SW480 (cell line): ENCODE measurements around the gene KCNIP3.

Experiments used
- DNase-seq: peaks from one replicate; pipeline ENCODE4 v3.0.0-alpha.2; 2016; ENCODE audit warnings: low spot score

The KCNIP3 gene

GRCh38 chr2:95329891-95330793 lies 33.0 kb downstream of the KCNIP3 start:
- no peak for DNase-seq

- no peak for DNase-seq
Measured at GRCh38 chr2:95330794-95331338, 33.7 kb downstream of the KCNIP3 start.

GRCh38 chr2:95331606-95332005 lies 34.5 kb downstream of the KCNIP3 start:
- DNase-seq = no peak

- no peak for DNase-seq
Measured at GRCh38 chr2:95332036-95332435, 34.9 kb downstream of the KCNIP3 start.

- no peak for DNase-seq
Measured at GRCh38 chr2:95333056-95333455, 35.9 kb downstream of the KCNIP3 start.

- peak; percentile 84 for DNase-seq
Measured at GRCh38 chr2:95333888-95334338, 36.8 kb downstream of the KCNIP3 start.

GRCh38 chr2:95334916-95335641 lies 37.9 kb downstream of the KCNIP3 start:
- no peak for DNase-seq

GRCh38 chr2:95336406-95336805 lies 39.3 kb downstream of the KCNIP3 start:
- DNase-seq = no peak

- no peak for DNase-seq
Measured at GRCh38 chr2:95337829-95338228, 40.7 kb downstream of the KCNIP3 start.

- no peak for DNase-seq
Measured at GRCh38 chr2:95342556-95343320, 45.6 kb downstream of the KCNIP3 start.

- DNase-seq = peak; percentile 81
Measured at GRCh38 chr2:95343429-95344214, 46.5 kb downstream of the KCNIP3 start.

GRCh38 chr2:95344215-95344583 lies 47.1 kb downstream of the KCNIP3 start:
- DNase-seq = no peak

- no peak for DNase-seq
Measured at GRCh38 chr2:95344656-95345055, 47.5 kb downstream of the KCNIP3 start.

GRCh38 chr2:95345081-95345562 lies 48.0 kb downstream of the KCNIP3 start:
- DNase-seq = no peak

GRCh38 chr2:95345563-95346230 lies 48.5 kb downstream of the KCNIP3 start:
- DNase-seq = peak; percentile 84

- peak; percentile 17 for DNase-seq
Measured at GRCh38 chr2:95346231-95346737, 49.1 kb downstream of the KCNIP3 start.

- no peak for DNase-seq
Measured at GRCh38 chr2:95346738-95347671, 49.9 kb downstream of the KCNIP3 start.

GRCh38 chr2:95347681-95348608 lies 50.8 kb downstream of the KCNIP3 start:
- no peak for DNase-seq
